Trophoblast cell (in vitro differentiated cells and primary cell): ENCODE data around the gene LCN12.

Source experiments
- DNase-seq, 2 donors: peaks; one replicate each; pipeline ENCODE4 v3.0.0-alpha.2; 2016
- H2AFZ ChIP-seq: 2 replicates; pipeline ENCODE4 v1.6.1; 2013; ENCODE audit warnings: low read length, moderate library complexity, mild to moderate bottlenecking; ENCODE audit not compliant: insufficient read depth, poor library complexity
- H2AK5ac ChIP-seq: 2 replicates; pipeline ENCODE4 v1.6.1; 2013; ENCODE audit warnings: mild to moderate bottlenecking, low read length
- H2BK120ac ChIP-seq: 2 replicates; pipeline ENCODE4 v1.6.1; 2013; ENCODE audit warnings: low read length, mild to moderate bottlenecking, moderate library complexity; ENCODE audit not compliant: insufficient read depth, poor library complexity
- H2BK12ac ChIP-seq: 2 replicates; pipeline ENCODE4 v1.6.1; 2013; ENCODE audit warnings: mild to moderate bottlenecking, low read length, moderate library complexity
- H2BK5ac ChIP-seq: 2 replicates; pipeline ENCODE4 v1.6.1; 2013; ENCODE audit warnings: low read length, low read depth, moderate library complexity, mild to moderate bottlenecking; ENCODE audit not compliant: poor library complexity
- H3K14ac ChIP-seq: 2 replicates; pipeline ENCODE4 v1.6.1; 2013; ENCODE audit warnings: mild to moderate bottlenecking, low read length
- H3K18ac ChIP-seq: 2 replicates; pipeline ENCODE4 v1.6.1; 2013; ENCODE audit warnings: mild to moderate bottlenecking, low read length
- H3K23ac ChIP-seq: 2 replicates; pipeline ENCODE4 v1.6.1; 2013; ENCODE audit warnings: low read length
- H3K27ac ChIP-seq: 2 replicates; pipeline ENCODE4 v1.5.1; 2013; ENCODE audit warnings: low read depth, mild to moderate bottlenecking, inconsistent platforms, low read length, moderate library complexity
- H3K27me3 ChIP-seq: 2 replicates; pipeline ENCODE4 v1.6.1; 2013; ENCODE audit warnings: inconsistent platforms, mild to moderate bottlenecking, low read length, moderate library complexity; ENCODE audit not compliant: insufficient read depth
- H3K36me3 ChIP-seq, 2 experiments: 1 replicate in 1 of 2; 2 replicates in 1 of 2; pipeline ENCODE4 v1.6.1; 2013; ENCODE audit warnings: low read length in 2 of 2, mild to moderate bottlenecking in 2 of 2, moderate library complexity in 1 of 2; ENCODE audit not compliant: insufficient read depth in 2 of 2, control insufficient read depth in 1 of 2
- H3K4ac ChIP-seq: 2 replicates; pipeline ENCODE4 v1.6.1; 2013; ENCODE audit warnings: low read depth, mild to moderate bottlenecking, low read length, moderate library complexity
- H3K4me1 ChIP-seq, 2 experiments: 1 replicate in 1 of 2; 2 replicates in 1 of 2; pipeline ENCODE4 v1.6.1; 2013; ENCODE audit warnings: low read length in 2 of 2, mild to moderate bottlenecking in 2 of 2, moderate library complexity in 1 of 2; ENCODE audit not compliant: insufficient read depth in 2 of 2, control insufficient read depth in 1 of 2
- H3K4me2 ChIP-seq: 2 replicates; pipeline ENCODE4 v1.6.1; 2013; ENCODE audit warnings: inconsistent platforms, mild to moderate bottlenecking, low read length, moderate library complexity
- H3K4me3 ChIP-seq: 2 replicates; pipeline ENCODE4 v1.5.1; 2013; ENCODE audit warnings: mild to moderate bottlenecking, low read depth, low read length, inconsistent platforms
- H3K79me1 ChIP-seq: one replicate; pipeline ENCODE4 v1.6.1; 2013; ENCODE audit warnings: low read length
- H3K79me2 ChIP-seq: 2 replicates; pipeline ENCODE4 v1.6.1; 2013; ENCODE audit warnings: low read length, mild to moderate bottlenecking; ENCODE audit not compliant: control insufficient read depth, insufficient read depth, poor library complexity
- H3K9ac ChIP-seq: 2 replicates; pipeline ENCODE4 v1.6.1; 2013; ENCODE audit warnings: mild to moderate bottlenecking, low read length
- H3K9me3 ChIP-seq: 2 replicates; pipeline ENCODE4 v1.6.1; 2013; ENCODE audit warnings: low read depth, mild to moderate bottlenecking, control low read depth, inconsistent platforms, low read length; ENCODE audit not compliant: insufficient read depth
- H4K12ac ChIP-seq: 2 replicates; pipeline ENCODE4 v1.6.1; 2013; ENCODE audit warnings: low read depth, mild to moderate bottlenecking, low read length, moderate library complexity
- H4K8ac ChIP-seq: 2 replicates; pipeline ENCODE4 v1.6.1; 2013; ENCODE audit warnings: low read depth, mild to moderate bottlenecking, low read length, moderate library complexity
- H4K91ac ChIP-seq: one replicate; pipeline ENCODE4 v1.6.1; 2013; ENCODE audit warnings: low read depth, mild to moderate bottlenecking, low read length, moderate library complexity
- WGBS: extraction: QIAGEN DNeasy Blood & Tissue Kit; methylation state at CpG from one replicate; pipeline ENCODE4 v1.1.7; 2013; ENCODE audit warnings: missing lambda C conversion rate; ENCODE audit not compliant: insufficient read length, insufficient coverage; ENCODE audit errors: extremely low coverage; 5-methylcytosine and 5-hydroxymethylcytosine counted together

The LCN12 gene

DNA sequence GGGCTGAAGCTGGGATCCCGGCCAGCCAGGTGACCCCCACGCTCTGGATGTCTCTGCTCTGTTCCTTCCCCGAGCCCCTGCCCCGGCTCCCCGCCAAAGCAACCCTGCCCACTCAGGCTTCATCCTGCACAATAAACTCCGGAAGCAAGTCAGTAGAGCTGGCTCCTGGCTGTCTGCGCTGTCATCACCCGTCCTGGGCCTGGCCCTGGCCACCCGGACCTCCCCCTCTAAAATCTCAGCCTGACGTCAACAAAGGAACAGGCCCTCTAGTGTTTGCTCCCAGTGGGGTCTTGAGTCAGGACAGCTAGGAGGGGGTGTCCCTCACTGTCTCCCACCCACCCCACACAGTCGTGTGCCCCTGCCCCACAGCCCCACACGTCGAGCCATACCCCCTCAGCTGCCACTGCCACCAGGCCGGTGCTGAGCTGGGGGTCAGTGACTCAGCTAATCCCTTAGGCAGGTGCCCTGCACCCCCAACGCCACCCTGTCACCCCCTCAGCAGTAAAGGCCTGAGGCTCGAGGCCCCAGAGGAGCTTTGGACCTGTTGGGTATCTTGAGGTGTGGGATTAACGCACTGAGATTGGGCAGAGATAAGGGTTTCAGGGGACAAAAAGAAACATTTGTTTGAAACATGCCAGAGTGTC lies 29.6 kb downstream of the LCN12 start:
- H3K4me3 ChIP-seq = no peak overlapping the region
- no peak overlapping the region for H2AFZ ChIP-seq
- no peak overlapping the region for H4K91ac ChIP-seq
- H3K9me3 ChIP-seq = peaks cover 5% of the 10 kb centered on the region
- H3K23ac ChIP-seq = no peak overlapping the region
- peaks cover 7 to 12% of the 10 kb centered on the region in 2 experiments for H3K4me1 ChIP-seq
- peaks cover 9% of the 10 kb centered on the region for H3K27me3 ChIP-seq
- H4K8ac ChIP-seq = no peak overlapping the region
- no peaks in the 10 kb centered on the region for H3K36me3 ChIP-seq
- H2BK120ac ChIP-seq = no peak overlapping the region
- H4K12ac ChIP-seq = no peak overlapping the region
- no CpG with 5 or more reads among the region's 17 CpGs for WGBS
- H3K79me2 ChIP-seq = no peaks in the 10 kb centered on the region
- DNase-seq = no peak
- H3K18ac ChIP-seq = no peak overlapping the region
- no peak overlapping the region for H2BK5ac ChIP-seq
- no peak overlapping the region for H2BK12ac ChIP-seq
- no peak overlapping the region for H3K4ac ChIP-seq
- no peak overlapping the region for H3K9ac ChIP-seq
- H3K4me2 ChIP-seq = no peak overlapping the region
- no peak overlapping the region for H3K27ac ChIP-seq
- H3K79me1 ChIP-seq = peaks cover 3% of the 10 kb centered on the region
- H3K14ac ChIP-seq = no peak overlapping the region
- H2AK5ac ChIP-seq = no peak overlapping the region

DNA sequence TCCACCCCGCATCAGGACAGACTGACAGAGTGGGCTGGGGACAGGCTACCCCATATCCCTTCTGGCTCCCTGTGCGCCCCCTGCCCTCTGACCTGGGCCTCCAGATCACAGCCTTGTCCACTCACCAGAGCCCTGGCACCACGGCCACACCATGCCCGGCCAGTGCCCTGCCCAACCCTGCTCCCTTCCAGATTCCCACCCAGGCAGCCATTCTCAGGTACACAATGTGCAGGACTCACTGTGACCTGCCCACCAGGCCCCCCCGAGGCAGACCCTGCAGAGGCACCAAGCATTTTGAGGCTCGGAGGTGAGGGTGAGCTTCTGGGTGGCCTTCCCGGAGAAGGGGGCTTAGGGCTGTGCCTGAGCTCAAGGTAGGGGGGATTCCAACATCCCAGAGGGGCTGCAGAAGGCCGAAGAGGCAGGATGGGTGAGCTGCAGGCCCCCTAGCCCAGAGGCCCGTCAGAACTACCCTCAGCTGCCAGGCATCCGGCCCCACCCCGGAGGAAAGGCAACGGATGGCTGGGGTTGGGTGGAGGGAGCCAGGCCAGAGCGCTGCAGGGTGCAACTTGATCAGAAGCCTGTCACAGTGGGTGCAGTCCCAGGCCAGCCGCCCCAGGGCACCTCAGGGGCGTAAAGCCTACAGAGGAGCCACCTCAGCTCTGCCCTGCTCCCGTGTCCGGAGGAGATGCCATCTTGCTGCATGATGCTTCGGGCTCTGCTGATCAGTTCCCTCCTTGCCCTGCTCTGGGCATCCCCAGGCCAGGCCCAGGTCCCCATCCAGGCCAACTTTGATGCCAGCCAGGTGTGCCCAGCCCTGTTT lies 30.4 kb downstream of the LCN12 start, which contains the start of gene LCNL1:
Gene LCNL1 (plus strand): TSS at position 762 of the 820 bp plus-strand sequence. CDS start 594 bp downstream, outside the sequence.
- H3K27me3 ChIP-seq = peaks cover 9% of the 10 kb centered on the region
- H4K8ac ChIP-seq = no peak within 1 kb of the TSS
- H3K14ac ChIP-seq = no peak within 1 kb of the TSS
- H2BK12ac ChIP-seq = no peak within 1 kb of the TSS
- peaks cover 7% of the 10 kb centered on the region for H3K9me3 ChIP-seq
- peaks cover 7 to 12% of the 10 kb centered on the region in 2 experiments for H3K4me1 ChIP-seq
- no peak within 1 kb of the TSS for H3K9ac ChIP-seq
- H3K18ac ChIP-seq = no peak within 1 kb of the TSS
- no CpG with 5 or more reads among the region's 18 CpGs for WGBS
- no peak within 1 kb of the TSS for H3K4ac ChIP-seq
- no peaks in the 10 kb centered on the region for H3K36me3 ChIP-seq
- H3K23ac ChIP-seq = no peak within 1 kb of the TSS
- peaks cover 3% of the 10 kb centered on the region for H3K79me1 ChIP-seq
- H3K27ac ChIP-seq = no peak within 1 kb of the TSS
- H2BK120ac ChIP-seq = no peak within 1 kb of the TSS
- no peak within 1 kb of the TSS for H4K12ac ChIP-seq
- no peak within 1 kb of the TSS for H3K4me3 ChIP-seq
- H4K91ac ChIP-seq = no peak within 1 kb of the TSS
- no peak for DNase-seq
- no peak within 1 kb of the TSS for H2AK5ac ChIP-seq
- no peak within 1 kb of the TSS for H3K4me2 ChIP-seq
- no peak within 1 kb of the TSS for H2AFZ ChIP-seq
- no peak within 1 kb of the TSS for H2BK5ac ChIP-seq
- no peaks in the 10 kb centered on the region for H3K79me2 ChIP-seq

DNA sequence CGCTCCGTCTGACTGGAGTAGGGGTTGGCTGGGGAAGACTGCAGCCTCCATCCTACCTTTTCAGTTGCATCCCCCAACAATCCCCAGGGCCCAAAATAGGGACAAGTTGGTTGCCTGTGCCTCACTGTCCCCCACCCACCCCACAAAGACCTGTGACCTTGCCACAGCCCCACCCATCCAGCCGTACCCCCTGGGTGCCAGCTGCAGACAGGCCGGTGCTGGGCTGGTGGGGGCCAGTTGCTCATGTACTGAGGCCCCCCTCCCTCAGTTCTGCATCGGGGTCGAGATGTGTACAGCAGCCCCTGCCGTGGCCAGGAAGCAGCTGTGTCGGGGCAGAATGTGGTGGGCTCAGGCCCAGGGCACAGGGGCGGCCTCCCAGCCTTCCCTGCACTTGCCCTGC lies 31.1 kb downstream of the LCN12 start:
- H3K79me2 ChIP-seq = no peaks in the 10 kb centered on the region
- no peak overlapping the region for H3K4me3 ChIP-seq
- H3K14ac ChIP-seq = no peak overlapping the region
- H4K8ac ChIP-seq = no peak overlapping the region
- H3K4me2 ChIP-seq = no peak overlapping the region
- no peak overlapping the region for H4K91ac ChIP-seq
- peaks cover 4% of the 10 kb centered on the region for H3K79me1 ChIP-seq
- peaks cover 7 to 9% of the 10 kb centered on the region in 2 experiments for H3K4me1 ChIP-seq
- no peak overlapping the region for H3K9ac ChIP-seq
- no peak overlapping the region for H2BK5ac ChIP-seq
- no CpG with 5 or more reads among the region's 9 CpGs for WGBS
- no peaks in the 10 kb centered on the region for H3K36me3 ChIP-seq
- H2BK12ac ChIP-seq = no peak overlapping the region
- H3K4ac ChIP-seq = no peak overlapping the region
- H3K27ac ChIP-seq = no peak overlapping the region
- DNase-seq = no peak
- peaks cover 4% of the 10 kb centered on the region for H3K9me3 ChIP-seq
- no peak overlapping the region for H2AFZ ChIP-seq
- no peak overlapping the region for H2AK5ac ChIP-seq
- no peak overlapping the region for H3K18ac ChIP-seq
- H2BK120ac ChIP-seq = no peak overlapping the region
- H3K27me3 ChIP-seq = peaks cover 9% of the 10 kb centered on the region
- H3K23ac ChIP-seq = no peak overlapping the region
- no peak overlapping the region for H4K12ac ChIP-seq

- Histone ChIP-seq H2BK120ac (no peak overlapping the region), H3K79me2 (no peaks in the 10 kb centered on the region), H2AK5ac (no peak overlapping the region), H2BK5ac (no peak overlapping the region), H3K4me2 (no peak overlapping the region), H3K23ac (no peak overlapping the region), H3K4me1 (peaks cover 7 to 9% of the 10 kb centered on the region in 2 experiments), H4K12ac (no peak overlapping the region), H3K14ac (no peak overlapping the region), H3K27me3 (peaks cover 9% of the 10 kb centered on the region), H3K4me3 (no peak overlapping the region), H2AFZ (no peak overlapping the region), H3K18ac (no peak overlapping the region), H4K91ac (no peak overlapping the region), H2BK12ac (no peak overlapping the region), H4K8ac (no peak overlapping the region), H3K4ac (no peak overlapping the region), H3K79me1 (peaks cover 4% of the 10 kb centered on the region), H3K27ac (no peak overlapping the region), H3K9ac (no peak overlapping the region), H3K9me3 (peaks cover 4% of the 10 kb centered on the region), H3K36me3 (no peaks in the 10 kb centered on the region)
- no peak for DNase-seq
- no CpG with 5 or more reads among the region's 11 CpGs for WGBS
Measured at GRCh38 chr9:136983656-136984314, 31.7 kb downstream of the LCN12 start.
